Adrenal gland (tissue), 12 donors: Measurements from ENCODE around the gene PARD3B. TPM values are rescaled to one million over a fixed set of nuclear protein-coding genes. Genes with fewer than 3 reads are reported as not detected.

Experiments used
- DNase-seq, 7 donors: peaks; one replicate each; pipeline ENCODE4 v3.0.0-alpha.2; 2019 to 2020
- H3K27ac ChIP-seq, 5 donors: fragments of 200-600 bp; sonication (generic) in 4 of 5; 1 replicate in 3 of 5; 2 replicates in 2 of 5; pipeline versions ENCODE4 v1.5.1 to v1.8.0; 2016 to 2020; ENCODE audit warnings: mild to moderate bottlenecking in 1 of 5
- H3K27me3 ChIP-seq: fragments of 200-600 bp; 2 replicates; pipeline ENCODE4 v1.8.0; 2021
- H3K36me3 ChIP-seq, 2 donors: fragments of 200-600 bp; replicated peaks in 1 of 2; 1 replicate in 1 of 2; 2 replicates in 1 of 2; pipeline versions ENCODE4 v1.5.1 to v1.8.0; 2018 to 2022
- H3K4me1 ChIP-seq, 2 donors: fragments of 200-600 bp; replicated peaks in 1 of 2; 1 replicate in 1 of 2; 2 replicates in 1 of 2; pipeline versions ENCODE4 v1.5.1 to v1.8.0; 2018 to 2021
- H3K4me3 ChIP-seq, 4 donors: fragments of 200-600 bp; sonication (generic) in 3 of 4; one replicate each; pipeline ENCODE4 v1.5.1; 2016 to 2018
- H3K9me3 ChIP-seq, 3 donors: fragments of 200-600 bp; sonication (generic) in 1 of 3; replicated peaks in 1 of 3; 1 replicate in 2 of 3; 2 replicates in 1 of 3; pipeline versions ENCODE4 v1.5.1 to v1.8.0; 2016 to 2021
- POLR2A ChIP-seq, 2 donors: fragments of 450-650 bp; IDR thresholded peaks; one replicate each; pipeline ENCODE4 v1.6.1; 2017; ENCODE audit warnings: antibody characterized with exemption in 2 of 2, mild to moderate bottlenecking in 2 of 2, moderate library complexity in 1 of 2
- WGBS, 4 donors: extraction: QIAGEN DNeasy Blood & Tissue Kit in 2 of 4; methylation state at CpG; one replicate each; pipeline versions ENCODE4 v1.1.5 to v1.1.7; 2013 to 2017; 5-methylcytosine and 5-hydroxymethylcytosine counted together
- intact Hi-C, 2 donors: fragments of 100-400 bp; cut with DNase I; formaldehyde crosslinking; loops; one replicate each; pipeline versions ENCODE4 v1.14.1 to v1.15.0; 2022 to 2023
- polyA plus RNA-seq, 3 donors: library from polyadenylated mRNA; stranded (reverse); fragments of 200-250 nt in 2 of 3; fragments of 350-450 nt in 1 of 3; fragmentation: Illumina TruSeq in 1 of 3; extraction: RNeasy Lipid Tissue Mini Kit (QIAGEN cat#74804) in 1 of 3; gene quantifications; one replicate each; pipeline ENCODE4 v1.2.3, GENCODE V29; 2013 to 2014
- total RNA-seq, 9 donors: library from RNA; depleted of rRNA in 4 of 9; stranded (reverse); fragments of >200 nt in 4 of 9; fragments of 120-200 nt in 1 of 9; fragmentation: NEBNext Ultra II Directional in 1 of 9; extraction: Animal tissue kit (Norgen Biotek cat#: 25700) in 1 of 9; gene quantifications; one replicate each; pipeline versions ENCODE4 v1.1.0 to v1.2.4, GENCODE V29; 2013 to 2023
- TF ChIP-seq, protein P1 (sequence below), 6 experiments: fragments of 450-650 bp in 4 of 6; fragments of 200-600 bp in 2 of 6; sonication (generic) in 1 of 6; IDR thresholded peaks; 1 replicate in 5 of 6; 2 replicates in 1 of 6; pipeline versions ENCODE4 v1.5.1 to v1.8.0; 2016 to 2021; ENCODE audit warnings: antibody characterized with exemption in 6 of 6, mild to moderate bottlenecking in 2 of 6, moderate library complexity in 1 of 6
- donor health status: healthy with polysubstance abuse.
- donor health status: Bipolar disorder and iron deficiency.
- donor health status: DM: yes; HTN: yes; CAD: no.
- donor health status: DM: no; HTN: no; CAD: no.
- donor health status: DM: no; HTN: no; CAD: no.
- donor health status: DM: yes; HTN: yes; CAD: no.

Gene PARD3B
- total and polyA plus RNA-seq, 12 donors = 1.9 to 20.4 (median 9.5) TPM

DNA sequence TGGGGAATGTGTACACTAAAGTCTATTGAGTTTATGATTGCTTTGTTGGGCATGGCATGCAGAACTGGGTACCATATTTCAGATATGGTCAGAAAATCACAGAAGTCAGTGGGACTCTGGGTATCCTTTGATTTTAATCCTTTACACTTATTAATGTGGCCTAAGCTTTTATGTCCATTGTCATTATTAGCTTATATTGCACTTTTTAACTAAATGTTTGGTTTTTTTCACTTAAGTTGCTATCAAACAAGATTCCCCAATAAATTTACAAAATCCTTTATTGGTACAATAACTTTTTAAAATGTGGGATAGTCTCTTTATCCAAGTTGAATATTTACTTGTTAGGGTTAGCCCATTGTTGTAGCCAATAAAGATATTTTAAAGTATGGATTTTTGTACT is 902.9 kb downstream of the PARD3B start:
- DNase-seq = no peak
- Histone ChIP-seq H3K27ac (no peak overlapping the region), H3K4me3 (no peak overlapping the region), H3K4me1 (no peaks in the 10 kb centered on the region), H3K27me3 (no peaks in the 10 kb centered on the region), H3K9me3 (no peaks in the 10 kb centered on the region), H3K36me3 (no peaks in the 10 kb centered on the region)
- no peak for TF ChIP-seq POLR2A (IDR thresholded peaks at IDR 0.05)
- TF ChIP-seq, protein P1, sequence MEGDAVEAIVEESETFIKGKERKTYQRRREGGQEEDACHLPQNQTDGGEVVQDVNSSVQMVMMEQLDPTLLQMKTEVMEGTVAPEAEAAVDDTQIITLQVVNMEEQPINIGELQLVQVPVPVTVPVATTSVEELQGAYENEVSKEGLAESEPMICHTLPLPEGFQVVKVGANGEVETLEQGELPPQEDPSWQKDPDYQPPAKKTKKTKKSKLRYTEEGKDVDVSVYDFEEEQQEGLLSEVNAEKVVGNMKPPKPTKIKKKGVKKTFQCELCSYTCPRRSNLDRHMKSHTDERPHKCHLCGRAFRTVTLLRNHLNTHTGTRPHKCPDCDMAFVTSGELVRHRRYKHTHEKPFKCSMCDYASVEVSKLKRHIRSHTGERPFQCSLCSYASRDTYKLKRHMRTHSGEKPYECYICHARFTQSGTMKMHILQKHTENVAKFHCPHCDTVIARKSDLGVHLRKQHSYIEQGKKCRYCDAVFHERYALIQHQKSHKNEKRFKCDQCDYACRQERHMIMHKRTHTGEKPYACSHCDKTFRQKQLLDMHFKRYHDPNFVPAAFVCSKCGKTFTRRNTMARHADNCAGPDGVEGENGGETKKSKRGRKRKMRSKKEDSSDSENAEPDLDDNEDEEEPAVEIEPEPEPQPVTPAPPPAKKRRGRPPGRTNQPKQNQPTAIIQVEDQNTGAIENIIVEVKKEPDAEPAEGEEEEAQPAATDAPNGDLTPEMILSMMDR (IDR thresholded peaks at IDR 0.05) = no peak
- intact Hi-C loops = no loop called here

DNA sequence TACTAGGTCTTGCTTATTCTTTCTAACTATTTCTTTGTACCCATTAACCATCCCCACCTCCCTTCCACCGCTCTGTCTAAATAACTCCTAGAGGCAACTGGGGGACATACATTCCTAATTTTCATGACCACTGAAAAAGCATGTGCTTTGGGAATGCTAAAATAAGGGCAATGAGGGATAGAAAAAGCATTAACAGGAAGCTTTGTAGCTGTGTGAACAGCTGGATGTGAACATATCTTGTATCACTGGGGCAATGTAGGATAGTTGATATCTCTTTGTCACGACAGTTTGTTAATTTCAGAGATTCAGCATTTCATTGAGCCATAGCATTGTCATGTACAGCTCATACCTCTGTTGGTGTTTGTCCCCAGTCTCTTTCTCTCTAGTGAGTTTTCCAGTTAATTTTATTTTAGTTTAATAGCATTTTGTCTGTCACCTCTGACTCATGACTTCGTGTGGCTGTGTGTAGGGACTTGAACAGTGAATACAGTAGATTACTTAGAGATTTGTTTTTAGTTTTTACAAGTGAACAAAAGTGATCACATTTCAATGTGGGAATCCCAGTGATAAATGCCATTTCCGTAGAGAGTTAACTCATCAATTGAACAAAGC is 906.7 kb downstream of the PARD3B start:
- WGBS, 4 donors = 75 to 88% (median 86%) methylated on average over 4 of the region's 4 CpGs
- TF ChIP-seq POLR2A (IDR thresholded peaks at IDR 0.05) = no peak
- TF ChIP-seq, protein P1 (IDR thresholded peaks at IDR 0.05) = no peak
- H3K9me3 ChIP-seq = no peaks in the 10 kb centered on the region
- no peaks in the 10 kb centered on the region for H3K36me3 ChIP-seq
- no peak for DNase-seq
- H3K4me3 ChIP-seq = no peak overlapping the region
- no peaks in the 10 kb centered on the region for H3K4me1 ChIP-seq
- no peak overlapping the region for H3K27ac ChIP-seq
- intact Hi-C loops = no loop called here
- H3K27me3 ChIP-seq = no peaks in the 10 kb centered on the region

DNA sequence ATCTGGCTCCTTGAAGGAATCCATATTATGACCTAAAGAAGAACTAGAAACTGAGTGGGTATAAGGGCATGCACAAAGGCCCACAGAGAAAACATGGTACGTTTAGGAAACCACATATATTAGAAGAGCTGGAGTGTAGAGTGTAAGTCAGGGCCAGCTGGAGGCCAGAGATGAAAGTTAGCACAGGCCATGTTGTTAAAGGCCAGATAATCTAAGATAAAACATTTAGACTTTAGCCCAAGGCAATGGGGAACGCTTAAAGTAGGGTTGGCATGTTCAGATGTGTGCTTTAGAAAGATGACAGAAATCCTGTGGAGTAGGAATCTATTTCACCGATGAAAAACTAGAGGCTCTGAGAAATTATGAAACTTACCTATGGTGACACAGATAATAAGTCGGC is 907.9 kb downstream of the PARD3B start:
- no peaks in the 10 kb centered on the region for H3K27me3 ChIP-seq
- WGBS, 4 donors = 76 to 92% (median 84%) methylated on average over 4 of the region's 4 CpGs
- H3K27ac ChIP-seq = no peak overlapping the region
- H3K9me3 ChIP-seq = no peaks in the 10 kb centered on the region
- no peak for DNase-seq
- no peaks in the 10 kb centered on the region for H3K4me1 ChIP-seq
- no peak overlapping the region for H3K4me3 ChIP-seq
- TF ChIP-seq, protein P1 (IDR thresholded peaks at IDR 0.05) = no peak
- TF ChIP-seq POLR2A (IDR thresholded peaks at IDR 0.05) = no peak
- no peaks in the 10 kb centered on the region for H3K36me3 ChIP-seq
- intact Hi-C loops = no loop called here

DNA sequence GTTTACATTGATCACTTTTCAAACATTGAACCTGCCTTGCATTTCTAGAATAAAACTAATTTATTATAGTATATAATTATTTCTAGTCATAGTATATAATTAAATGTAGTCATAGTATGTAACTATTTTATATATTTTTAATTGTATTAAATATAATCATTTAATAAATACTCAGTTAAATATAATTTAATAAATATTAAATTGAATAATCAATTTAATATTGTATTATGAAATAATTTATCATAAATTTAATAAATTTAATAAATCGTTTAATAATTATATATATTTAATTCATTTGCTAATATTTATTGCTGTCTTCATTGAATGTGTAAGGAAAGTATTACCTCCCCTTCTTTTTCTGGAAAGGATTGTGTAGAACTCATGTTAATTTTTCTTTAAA is 911.4 kb downstream of the PARD3B start:
- intact Hi-C loops = no loop called here
- TF ChIP-seq, protein P1 (IDR thresholded peaks at IDR 0.05) = no peak
- no peak for TF ChIP-seq POLR2A (IDR thresholded peaks at IDR 0.05)
- no peak for DNase-seq
- no peaks in the 10 kb centered on the region for H3K4me1 ChIP-seq
- no peak overlapping the region for H3K27ac ChIP-seq
- 79 to 92% (median 84%) methylated on average over 1 of the region's 1 CpG for WGBS, 4 donors
- no peaks in the 10 kb centered on the region for H3K27me3 ChIP-seq
- H3K9me3 ChIP-seq = no peaks in the 10 kb centered on the region
- no peak overlapping the region for H3K4me3 ChIP-seq
- H3K36me3 ChIP-seq = no peaks in the 10 kb centered on the region
